HepG2 (cell line): Measurements from ENCODE around the gene C4orf36. TPM values are rescaled to one million over a fixed set of nuclear protein-coding genes. Genes with fewer than 3 reads are reported as not detected.

ENCODE experiments used
- ATAC-seq: fragments of 200-7000 bp; cut with Tn5 transposase; 3 replicates; pipeline ENCODE4 v1.9.1; 2020; ENCODE audit warnings: mild to moderate bottlenecking, moderate library complexity
- BruUV-seq: library from RNA; stranded (reverse); fragments of 400-500 nt; replicated peaks from 2 replicates; lab custom pipeline; 2021; lab: Mats Ljungman, UMichigan
- CTCF ChIA-PET: fragments of 300-600 bp; formaldehyde crosslinking; extraction: SDS; loops from one replicate; lab custom pipeline; 2021; ENCODE audit warnings: low total read pairs, inconsistent platforms, low intra/inter-chr PET ratio; lab: Yijun Ruan, JAX
- POLR2A ChIA-PET: fragments of 350-600 bp; sonication (Branson Sonifier 250); formaldehyde crosslinking; loops from one replicate; lab custom pipeline; 2020; ENCODE audit warnings: antibody characterized with exemption, inconsistent platforms; lab: Yijun Ruan, JAX
- DNase-seq: peaks from one replicate; pipeline ENCODE4 v3.0.0-alpha.2; 2015; ENCODE audit warnings: low spot score
- FAIRE-seq: peaks from 3 replicates; lab custom pipeline; 2011; peaks lifted over from hg19 to GRCh38; lab: Jason Lieb, UNC
- H2AFZ ChIP-seq: one replicate; pipeline ENCODE4 v1.6.1; 2011; ENCODE audit warnings: low read length, inconsistent platforms
- H3K27ac ChIP-seq: fragments of 300-600 bp; 3 replicates; pipeline ENCODE4 v1.8.0; 2011; ENCODE audit warnings: mixed run types, mild to moderate bottlenecking, mixed read lengths, low read length, inconsistent platforms; ENCODE audit not compliant: insufficient read depth; ENCODE audit errors: extremely low read length
- H3K27me3 ChIP-seq, 2 experiments: fragments of 200-600 bp in 1 of 2; 2 replicates in 1 of 2; 3 replicates in 1 of 2; pipeline versions ENCODE4 v1.6.0 to v1.8.0; 2011; ENCODE audit warnings: low read length in 2 of 2, mild to moderate bottlenecking in 2 of 2, moderate library complexity in 2 of 2, inconsistent platforms in 1 of 2; ENCODE audit not compliant: insufficient read depth in 2 of 2, control insufficient read depth in 1 of 2
- H3K36me3 ChIP-seq, 2 experiments: fragments of 200-600 bp in 1 of 2; replicated peaks in 1 of 2; 2 replicates in 1 of 2; 3 replicates in 1 of 2; pipeline versions ENCODE4 v1.5.1 to v1.8.0; 2011; ENCODE audit warnings: low read length in 2 of 2, inconsistent platforms in 1 of 2; ENCODE audit not compliant: insufficient read depth in 2 of 2, control insufficient read depth in 1 of 2
- H3K4me1 ChIP-seq: 2 replicates; pipeline ENCODE4 v1.5.1; 2012; ENCODE audit warnings: low read length, inconsistent platforms; ENCODE audit not compliant: insufficient read depth
- H3K4me2 ChIP-seq: 2 replicates; pipeline ENCODE4 v1.6.0; 2011; ENCODE audit warnings: low read depth, low read length, inconsistent platforms
- H3K4me3 ChIP-seq, 3 experiments: fragments of 200-600 bp in 1 of 3; sonication (generic), shearing (Covaris generic) in 1 of 3; replicated peaks in 1 of 3; 2 replicates each; pipeline ENCODE4 v1.5.1; 2011 to 2016; ENCODE audit warnings: low read length in 3 of 3, inconsistent platforms in 2 of 3, low read depth in 2 of 3, mild to moderate bottlenecking in 2 of 3, control low read depth in 1 of 3, mixed read lengths in 1 of 3; ENCODE audit not compliant: insufficient read depth in 1 of 3
- H3K79me2 ChIP-seq: one replicate; pipeline ENCODE4 v1.6.1; 2011; ENCODE audit warnings: low read length, inconsistent platforms; ENCODE audit not compliant: insufficient read depth
- H3K9ac ChIP-seq: 2 replicates; pipeline ENCODE4 v1.6.0; 2011; ENCODE audit warnings: mild to moderate bottlenecking, low read depth, low read length, inconsistent platforms; ENCODE audit not compliant: insufficient read depth
- H3K9me3 ChIP-seq: 2 replicates; pipeline ENCODE4 v1.5.1; 2012; ENCODE audit warnings: mild to moderate bottlenecking, low read length
- H4K20me1 ChIP-seq: 2 replicates; pipeline ENCODE4 v1.6.0; 2011; ENCODE audit warnings: inconsistent platforms, mild to moderate bottlenecking, low read length, moderate library complexity; ENCODE audit not compliant: insufficient read depth
- CAMTA2 ChIP-seq: sonication (generic); formaldehyde crosslinking; IDR thresholded peaks from 2 replicates; pipeline ENCODE4 v1.4.0; 2020; ENCODE audit warnings: mild to moderate bottlenecking, missing genetic modification reagents, borderline replicate concordance
- GMEB1 ChIP-seq: sonication (generic); formaldehyde crosslinking; IDR thresholded peaks from 2 replicates; pipeline ENCODE4 v1.5.1; 2020; ENCODE audit warnings: missing genetic modification reagents, mild to moderate bottlenecking, borderline replicate concordance
- MYNN ChIP-seq: sonication (generic); formaldehyde crosslinking; IDR thresholded peaks from 2 replicates; pipeline ENCODE4 v1.4.0; 2020; ENCODE audit warnings: mild to moderate bottlenecking, low read depth, missing genetic modification reagents
- NR0B2 ChIP-seq: sonication (generic); formaldehyde crosslinking; IDR thresholded peaks from 2 replicates; pipeline ENCODE4 v1.4.0; 2020; ENCODE audit warnings: mild to moderate bottlenecking, missing genetic modification reagents
- RARG ChIP-seq: sonication (generic); formaldehyde crosslinking; IDR thresholded peaks from 2 replicates; pipeline ENCODE4 v1.4.0; 2020; ENCODE audit warnings: low read depth, mild to moderate bottlenecking, missing genetic modification reagents
- RORA ChIP-seq: sonication (generic); formaldehyde crosslinking; IDR thresholded peaks from 2 replicates; pipeline ENCODE4 v1.5.0; 2020; ENCODE audit warnings: mild to moderate bottlenecking, missing genetic modification reagents, moderate library complexity
- STAT6 ChIP-seq: sonication (generic); formaldehyde crosslinking; IDR thresholded peaks from 2 replicates; pipeline ENCODE4 v1.4.0; 2020; ENCODE audit warnings: missing genetic modification reagents, mild to moderate bottlenecking, borderline replicate concordance
- ZBTB10 ChIP-seq: sonication (generic); formaldehyde crosslinking; IDR thresholded peaks from 2 replicates; pipeline ENCODE4 v1.4.0; 2020; ENCODE audit warnings: missing genetic modification reagents, borderline replicate concordance
- ZBTB42 ChIP-seq: sonication (generic); formaldehyde crosslinking; IDR thresholded peaks from 2 replicates; pipeline ENCODE4 v1.5.0; 2020; ENCODE audit warnings: mild to moderate bottlenecking, missing genetic modification reagents
- ZGPAT ChIP-seq: IDR thresholded peaks from 2 replicates; pipeline ENCODE4 v1.6.1; 2016; ENCODE audit warnings: mild to moderate bottlenecking
- ZNF234 ChIP-seq: sonication (generic); formaldehyde crosslinking; conservative IDR thresholded peaks from 2 replicates; pipeline ENCODE4 v1.5.1; 2020; ENCODE audit warnings: mild to moderate bottlenecking, missing genetic modification reagents
- ZNF777 ChIP-seq: sonication (generic); formaldehyde crosslinking; IDR thresholded peaks from 2 replicates; pipeline ENCODE4 v1.4.0; 2020; ENCODE audit warnings: missing genetic modification reagents
- ZNF800 ChIP-seq: sonication (generic); formaldehyde crosslinking; IDR thresholded peaks from 2 replicates; pipeline ENCODE4 v1.4.0; 2020; ENCODE audit warnings: missing genetic modification reagents
- in situ Hi-C: cut with HindIII; loops from 2 replicates; pipeline ENCODE4 v1.10.0; 2017; ENCODE audit warnings: low pct_unique_long_range_greater_than_20kb; ENCODE audit not compliant: extremely low pct_ligation_motif_present
- intact Hi-C: fragments of 100-400 bp; cut with micrococcal nuclease; formaldehyde crosslinking; loops from one replicate; pipeline ENCODE4 v1.10.0; 2022; ENCODE audit not compliant: unreplicated experiment
- polyA plus RNA-seq, 8 experiments: library from polyadenylated mRNA; depleted of rRNA in 3 of 8; stranded (reverse) in 7 of 8; unstranded in 1 of 8; fragments of >200 nt; fragmentation: Illumina TruSeq in 4 of 8; extraction: Trizol in 4 of 8; gene quantifications; 2 replicates each; pipeline versions ENCODE4 v1.2.1 to v1.2.3, GENCODE V29; 2011 to 2016; ENCODE audit warnings: low read depth in 4 of 8, missing spikeins in 1 of 8, mixed read lengths in 1 of 8; ENCODE audit not compliant: insufficient read depth in 1 of 8
- total RNA-seq, 5 experiments: library from RNA; depleted of rRNA; stranded (reverse); fragments of >200 nt; fragmentation: Illumina TruSeq; extraction: Trizol; gene quantifications; 2 replicates each; pipeline ENCODE4 v1.2.3, GENCODE V29; 2016; ENCODE audit warnings: low read depth in 1 of 5

The C4orf36 gene
- total and polyA plus RNA-seq, 2 of the 13 experiments (the other 11 are each of a cell fraction or from before 2014, with no cell fraction given), result 0.63 TPM; not detected in 1

GRCh38 chr4:86846921-86847320 is 45.3 kb downstream of the C4orf36 start:
- intact Hi-C loops, result no loop called here
- Histone ChIP-seq H3K4me2 (no peak overlapping the region), H3K9me3 (no peaks in the 10 kb centered on the region), H3K79me2 (no peaks in the 10 kb centered on the region), H3K36me3 (no peaks in the 10 kb centered on the region), H3K27ac (no peak overlapping the region), H3K27me3 (no peaks in the 10 kb centered on the region), H4K20me1 (no peaks in the 10 kb centered on the region), H3K4me3 (no peak overlapping the region), H3K4me1 (no peaks in the 10 kb centered on the region), H3K9ac (no peak overlapping the region), H2AFZ (no peak overlapping the region)
- ChIA-PET CTCF (no interaction called here), POLR2A (no interaction called here)
- ATAC-seq (no peak), DNase-seq (no peak), FAIRE-seq (no peak)
- in situ Hi-C loops, result no loop called here
- no TSS peak for BruUV-seq
- TF ChIP-seq ZBTB42 (CRISPR knock-in tag), result no peak
- TF ChIP-seq ZNF234, result no peak
- no peak for TF ChIP-seq CAMTA2 (CRISPR knock-in tag)
- no peak for TF ChIP-seq NR0B2 (CRISPR knock-in tag)
- TF ChIP-seq RARG (CRISPR knock-in tag), result no peak
- no peak for TF ChIP-seq MYNN (CRISPR knock-in tag)
- TF ChIP-seq RORA (CRISPR knock-in tag), result no peak
- TF ChIP-seq ZBTB10, result no peak
- TF ChIP-seq ZGPAT, result no peak
- TF ChIP-seq GMEB1 (CRISPR knock-in tag), result no peak
- no peak for TF ChIP-seq ZNF777 (CRISPR knock-in tag)
- no peak for TF ChIP-seq STAT6 (CRISPR knock-in tag)
- no peak for TF ChIP-seq ZNF800
